HEK293T (cell line): ENCODE data around the gene ATG14.

Experiments used
- ARNT ChIP-seq: fragments of 450-650 bp; IDR thresholded peaks from 2 replicates; pipeline ENCODE4 v1.6.1; 2017; ENCODE audit warnings: mild to moderate bottlenecking
- BHLHE40 ChIP-seq: fragments of 450-650 bp; IDR thresholded peaks from 2 replicates; pipeline ENCODE4 v1.6.1; 2016; ENCODE audit warnings: mild to moderate bottlenecking, moderate library complexity, borderline replicate concordance
- CTBP1 ChIP-seq: fragments of 450-650 bp; IDR thresholded peaks from 2 replicates; pipeline ENCODE4 v1.6.1; 2016; ENCODE audit warnings: borderline replicate concordance
- ELF4 ChIP-seq: fragments of 450-650 bp; IDR thresholded peaks from 2 replicates; pipeline ENCODE4 v1.6.1; 2017; ENCODE audit warnings: antibody characterized with exemption
- FOXA1 ChIP-seq: fragments of 450-650 bp; IDR thresholded peaks from 2 replicates; pipeline ENCODE4 v1.6.1; 2016; ENCODE audit warnings: mild to moderate bottlenecking
- FOXK2 ChIP-seq: fragments of 450-650 bp; IDR thresholded peaks from 2 replicates; pipeline ENCODE4 v1.6.1; 2016; ENCODE audit warnings: mild to moderate bottlenecking
- FOXM1 ChIP-seq: fragments of 450-650 bp; IDR thresholded peaks from 2 replicates; pipeline ENCODE4 v1.6.1; 2017; ENCODE audit warnings: mild to moderate bottlenecking, borderline replicate concordance
- HDGF ChIP-seq: fragments of 450-650 bp; IDR thresholded peaks from 2 replicates; pipeline ENCODE4 v1.6.1; 2017; ENCODE audit warnings: antibody characterized with exemption, borderline replicate concordance
- LEF1 ChIP-seq: fragments of 450-650 bp; IDR thresholded peaks from 2 replicates; pipeline ENCODE4 v1.6.1; 2017; ENCODE audit warnings: mild to moderate bottlenecking, borderline replicate concordance
- PKNOX1 ChIP-seq: fragments of 450-650 bp; IDR thresholded peaks from 2 replicates; pipeline ENCODE4 v1.6.1; 2016
- SP1 ChIP-seq: fragments of 450-650 bp; IDR thresholded peaks from 2 replicates; pipeline ENCODE4 v1.6.1; 2017
- SUZ12 ChIP-seq: fragments of 450-650 bp; IDR thresholded peaks from 2 replicates; pipeline ENCODE4 v1.6.1; 2016; ENCODE audit warnings: mild to moderate bottlenecking
- TARDBP ChIP-seq: fragments of 450-650 bp; IDR thresholded peaks from 2 replicates; pipeline ENCODE4 v1.6.1; 2016
- ZNF384 ChIP-seq: fragments of 450-650 bp; IDR thresholded peaks from 2 replicates; pipeline ENCODE4 v1.6.1; 2016

- TF ChIP-seq FOXA1: no peak
- TF ChIP-seq TARDBP: no peak
- TF ChIP-seq BHLHE40: no peak
- no peak for TF ChIP-seq FOXM1
- no peak for TF ChIP-seq ZNF384
- TF ChIP-seq LEF1: no peak
- TF ChIP-seq SUZ12: no peak
- TF ChIP-seq CTBP1: no peak
- TF ChIP-seq SP1: no peak
- no peak for TF ChIP-seq PKNOX1
- TF ChIP-seq ELF4: no peak
- TF ChIP-seq ARNT: no peak
- no peak for TF ChIP-seq FOXK2
- no peak for TF ChIP-seq HDGF
These were observed 50.4 kb downstream of the ATG14 start for GRCh38 chr14:55361190-55361589.
